MM.1S (cell line): ENCODE data around the gene TCN2.

Experiments
- CTCF ChIP-seq: fragments of 300-600 bp; sonication (generic); IDR thresholded peaks from 2 replicates; pipeline ENCODE4 v1.5.1; 2016; ENCODE audit warnings: antibody characterized with exemption, low read length, mixed read lengths
- EZH2 ChIP-seq: fragments of 300-600 bp; sonication (generic); optimal IDR thresholded peaks from 2 replicates; pipeline ENCODE3; 2017; ENCODE audit warnings: low read depth, mild to moderate bottlenecking, antibody characterized with exemption, low read length, mixed read lengths
- EZH2phosphoT487 ChIP-seq: fragments of 300-600 bp; sonication (generic); IDR thresholded peaks from 2 replicates; pipeline ENCODE4 v1.6.1; 2018; ENCODE audit warnings: antibody characterized with exemption, low read length

- TF ChIP-seq CTCF (no peak), EZH2 (no peak), EZH2phosphoT487 (no peak)
These were observed 15.8 kb upstream of the TCN2 start for GRCh38 chr22:30591191-30591587.
